ENCODE data around the gene TRIP12. TPM values are rescaled to one million over a fixed set of nuclear protein-coding genes. Genes with fewer than 3 reads are reported as not detected.

The TRIP12 gene
- polyA plus RNA-seq, 1 of the 3 experiments (the other 2 are of a cell fraction) = 30.3 TPM

GRCh38 chr2:229714736-229715541 is 206.9 kb downstream of the TRIP12 start:
- peaks cover 26% of the 10 kb centered on the region; the same call in 1 of the 2 replicates for H3K27me3 ChIP-seq (ENCODE audit: insufficient read depth)
- POLR2A ChIA-PET = no interaction called here
- H4K20me1 ChIP-seq (ENCODE audit: insufficient read depth) = no peaks in the 10 kb centered on the region
- H3K4me3 ChIP-seq (ENCODE audit: low read depth in 2 of 2, low read length in 1 of 2) = peak overlapping the region; percentile 44 to 57
- H3K79me2 ChIP-seq (ENCODE audit: insufficient read depth) = no peaks in the 10 kb centered on the region
- H2AFZ ChIP-seq (ENCODE audit: low read depth) = no peak overlapping the region
- DNase-seq = peak; percentile 70
- H3K27ac ChIP-seq (ENCODE audit: low read depth in 2 of 2, low read length in 1 of 2) = no peak overlapping the region; a peak in 1 of 4 replicates
- no peaks in the 10 kb centered on the region for H3K9me2 ChIP-seq
- H3K9me3 ChIP-seq = no peaks in the 10 kb centered on the region
- H3K36me3 ChIP-seq (replicated peaks in 1 of 2; ENCODE audit: control insufficient read depth in 1 of 2, insufficient read depth in 2 of 2, low read length in 1 of 2) = no peaks in the 10 kb centered on the region
- H3K4me1 ChIP-seq (ENCODE audit: control insufficient read depth in 1 of 2, insufficient read depth in 2 of 2, low read depth in 1 of 2, low read length in 1 of 2) = peaks cover 0 to 17% of the 10 kb centered on the region in 2 experiments; a peak in 2 of 4 replicates
- WGBS (ENCODE audit: low lambda C conversion rate) = 7% methylated on average over 16 of the region's 60 CpGs
- TF ChIP-seq NFIC (IDR thresholded peaks at IDR 0.05; ENCODE audit: borderline replicate concordance) (no peak), REST (IDR thresholded peaks at IDR 0.05; ENCODE audit: low read depth, low read length) (peak; percentile 98)
- H3F3A ChIP-seq (replicated peaks; ENCODE audit: insufficient read depth) = no peaks in the 10 kb centered on the region
- H3K9ac ChIP-seq = no peak overlapping the region
- peak overlapping the region; percentile 87 for H3K4me2 ChIP-seq
- CTCF ChIA-PET = interaction anchor here (0.6 to 3.8 kb wide), 30 partner anchors 9 to 1023 kb away, joined by 3 to 18 read pairs (median 4); no protein-coding TSS in a partner anchor

GRCh38 chr2:229714080-229714735 is 207.6 kb downstream of the TRIP12 start, which contains the start of gene DNER:
Gene DNER, minus strand, starts transcription at chr2:229714555. Its CDS starts 132 bp downstream, at chr2:229714423.
- Histone ChIP-seq H3F3A (replicated peaks; ENCODE audit: insufficient read depth) (no peaks in the 10 kb centered on the region), H3K36me3 (replicated peaks in 1 of 2; ENCODE audit: control insufficient read depth in 1 of 2, insufficient read depth in 2 of 2, low read length in 1 of 2) (no peaks in the 10 kb centered on the region), H2AFZ (ENCODE audit: low read depth) (0 out of 2 replicates have a peak within 1 kb of the TSS, but pooled peaks have one; percentile 41), H3K4me2 (peak within 1 kb of the TSS; percentile 87), H3K9me3 (no peaks in the 10 kb centered on the region), H3K9ac (no peak within 1 kb of the TSS), H3K27ac (ENCODE audit: low read depth in 2 of 2, low read length in 1 of 2) (no peak within 1 kb of the TSS; a peak in 1 of 4 replicates), H3K4me1 (ENCODE audit: control insufficient read depth in 1 of 2, insufficient read depth in 2 of 2, low read depth in 1 of 2, low read length in 1 of 2) (peaks cover 0 to 17% of the 10 kb centered on the region in 2 experiments; a peak in 1 of 4 replicates), H3K79me2 (ENCODE audit: insufficient read depth) (no peaks in the 10 kb centered on the region), H3K9me2 (no peaks in the 10 kb centered on the region), H3K4me3 (ENCODE audit: low read depth in 2 of 2, low read length in 1 of 2) (peak within 1 kb of the TSS; percentile 44 to 57), H3K27me3 (ENCODE audit: insufficient read depth) (peaks cover 26% of the 10 kb centered on the region; the same call in 1 of the 2 replicates), H4K20me1 (ENCODE audit: insufficient read depth) (no peaks in the 10 kb centered on the region)
- ChIA-PET POLR2A (no interaction called here), CTCF (interaction anchor here (1.1 to 3.8 kb wide), 12 partner anchors 16 to 1022 kb away, joined by 3 to 18 read pairs (median 4); no protein-coding TSS in a partner anchor)
- WGBS (ENCODE audit: low lambda C conversion rate) = no CpG with 5 or more reads among the region's 84 CpGs
- peak; percentile 94 for DNase-seq
- TF ChIP-seq POLR2AphosphoS5 (IDR thresholded peaks at IDR 0.05; ENCODE audit: low read depth, low read length) = no peak
- TF ChIP-seq MXI1 (IDR thresholded peaks at IDR 0.05; ENCODE audit: low read depth, low read length) = no peak
- TF ChIP-seq IRF3 (IDR thresholded peaks at IDR 0.05; ENCODE audit: low read depth, low read length) = no peak
- no peak for TF ChIP-seq FOXM1 (IDR thresholded peaks at IDR 0.05; ENCODE audit: low read depth)
- TF ChIP-seq USF1 (IDR thresholded peaks at IDR 0.05; ENCODE audit: borderline replicate concordance, low read depth) = no peak
- no peak for TF ChIP-seq RCOR1 (IDR thresholded peaks at IDR 0.05; ENCODE audit: low read length)
- TF ChIP-seq FOXJ3 (CRISPR knock-in tag; IDR thresholded peaks at IDR 0.05) = no peak
- TF ChIP-seq REST (IDR thresholded peaks at IDR 0.05; ENCODE audit: low read depth, low read length) = no peak
- TF ChIP-seq CTCF (IDR thresholded peaks at IDR 0.05) = no peak
- TF ChIP-seq TEAD4 (IDR thresholded peaks at IDR 0.05; ENCODE audit: borderline replicate concordance, insufficient read depth) = no peak

All from SK-N-SH (cell line).